Choroid plexus epithelial cell (primary cell): ENCODE results near the gene IGSF9B.

Experiments used
- DNase-seq: peaks from one replicate; pipeline ENCODE4 v3.0.0-alpha.2; 2010; ENCODE audit warnings: low read depth
- H3K4me3 ChIP-seq: 2 replicates; pipeline ENCODE4 v1.5.1; 2011; ENCODE audit warnings: low read depth, mild to moderate bottlenecking, control low read depth, low read length, moderate library complexity
- TF ChIP-seq, protein P1 (sequence below): conservative IDR thresholded peaks from 2 replicates; pipeline ENCODE4 v1.5.1; 2011; ENCODE audit warnings: low read depth, mild to moderate bottlenecking, control low read depth, inconsistent platforms, low read length, moderate library complexity

The IGSF9B gene

GRCh38 chr11:133950874-133951326 lies 5.9 kb downstream of the IGSF9B start:
- TF ChIP-seq, protein P1, sequence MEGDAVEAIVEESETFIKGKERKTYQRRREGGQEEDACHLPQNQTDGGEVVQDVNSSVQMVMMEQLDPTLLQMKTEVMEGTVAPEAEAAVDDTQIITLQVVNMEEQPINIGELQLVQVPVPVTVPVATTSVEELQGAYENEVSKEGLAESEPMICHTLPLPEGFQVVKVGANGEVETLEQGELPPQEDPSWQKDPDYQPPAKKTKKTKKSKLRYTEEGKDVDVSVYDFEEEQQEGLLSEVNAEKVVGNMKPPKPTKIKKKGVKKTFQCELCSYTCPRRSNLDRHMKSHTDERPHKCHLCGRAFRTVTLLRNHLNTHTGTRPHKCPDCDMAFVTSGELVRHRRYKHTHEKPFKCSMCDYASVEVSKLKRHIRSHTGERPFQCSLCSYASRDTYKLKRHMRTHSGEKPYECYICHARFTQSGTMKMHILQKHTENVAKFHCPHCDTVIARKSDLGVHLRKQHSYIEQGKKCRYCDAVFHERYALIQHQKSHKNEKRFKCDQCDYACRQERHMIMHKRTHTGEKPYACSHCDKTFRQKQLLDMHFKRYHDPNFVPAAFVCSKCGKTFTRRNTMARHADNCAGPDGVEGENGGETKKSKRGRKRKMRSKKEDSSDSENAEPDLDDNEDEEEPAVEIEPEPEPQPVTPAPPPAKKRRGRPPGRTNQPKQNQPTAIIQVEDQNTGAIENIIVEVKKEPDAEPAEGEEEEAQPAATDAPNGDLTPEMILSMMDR = no peak
- H3K4me3 ChIP-seq = no peak overlapping the region
- DNase-seq = no peak

GRCh38 chr11:133950421-133950820 lies 6.3 kb downstream of the IGSF9B start:
- H3K4me3 ChIP-seq = no peak overlapping the region
- DNase-seq = no peak
- TF ChIP-seq, protein P1 = no peak

- TF ChIP-seq, protein P1 = no peak
- no peak for DNase-seq
Measured at GRCh38 chr11:133949129-133949528, 7.6 kb downstream of the IGSF9B start.

DNA sequence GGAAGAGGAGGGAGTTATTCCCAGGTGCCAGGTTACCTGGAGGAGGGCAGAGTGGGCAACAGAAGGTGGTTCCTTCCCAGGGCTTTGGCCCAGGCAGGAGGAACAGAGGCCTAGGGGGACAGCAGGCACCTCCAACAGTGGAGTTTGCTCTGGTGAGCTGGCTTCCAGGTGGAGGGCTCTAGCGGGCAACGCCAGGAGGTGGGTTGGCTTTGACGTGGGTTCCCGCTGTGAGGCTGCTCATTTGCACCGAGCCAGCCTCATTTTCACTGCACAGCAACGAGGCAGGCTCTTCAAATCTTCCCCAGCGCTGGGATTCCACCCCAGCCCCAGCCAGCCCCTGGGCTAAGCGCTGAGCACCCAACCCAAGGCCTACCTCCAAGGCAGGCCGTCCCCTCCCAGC lies 8.1 kb downstream of the IGSF9B start:
- TF ChIP-seq, protein P1 = no peak
- DNase-seq = no peak
- no peak overlapping the region for H3K4me3 ChIP-seq

More at GRCh38 chr11:133949129-133949528, 7.6 kb downstream of the IGSF9B start:
- no peak overlapping the region for H3K4me3 ChIP-seq

- TF ChIP-seq, protein P1 = peak; percentile 26
- H3K4me3 ChIP-seq = no peak overlapping the region
- peak; percentile 39 for DNase-seq
Measured at GRCh38 chr11:133947321-133947756, 9.4 kb downstream of the IGSF9B start.

DNA sequence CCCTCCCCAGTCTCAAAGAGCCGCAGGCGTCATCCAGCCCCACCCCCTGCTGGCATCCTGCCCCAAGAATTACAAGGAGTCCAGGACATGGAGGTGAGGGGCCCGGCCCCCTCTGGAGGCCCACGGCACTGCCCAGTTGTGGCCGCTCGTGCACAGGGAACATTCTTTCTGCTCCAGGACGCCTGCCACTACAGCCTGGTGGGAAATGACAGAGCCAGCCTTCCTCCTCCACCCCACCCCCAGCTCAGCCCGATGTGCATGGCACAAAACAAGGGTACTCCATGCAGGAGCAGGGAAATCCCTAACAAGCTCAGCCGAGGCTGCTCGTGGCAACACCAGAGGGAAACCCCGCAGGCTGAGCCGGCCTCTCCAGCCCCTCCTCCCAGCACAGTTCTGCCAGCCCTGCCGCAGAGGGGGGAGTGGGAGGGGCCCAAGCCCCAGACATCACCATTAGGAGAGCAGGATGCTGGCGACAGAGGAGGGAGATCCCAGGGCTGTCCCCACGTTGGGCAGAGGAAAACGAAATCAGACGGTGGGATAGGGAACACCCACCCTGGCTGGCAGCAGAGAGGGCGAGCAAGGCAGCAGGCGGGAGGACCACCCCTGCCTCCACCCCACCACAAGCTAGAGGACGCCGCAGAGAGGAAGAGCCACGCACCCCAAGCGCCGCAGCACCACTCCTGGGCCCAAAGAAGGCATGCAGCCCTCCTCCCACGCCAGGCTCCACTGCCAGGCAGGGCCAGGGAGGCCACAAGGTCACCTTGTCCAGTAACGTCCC lies 10.0 kb downstream of the IGSF9B start:
- TF ChIP-seq, protein P1 = no peak
- no peak overlapping the region for H3K4me3 ChIP-seq
- no peak for DNase-seq

GRCh38 chr11:133946051-133946450 lies 10.7 kb downstream of the IGSF9B start:
- no peak for DNase-seq
- no peak overlapping the region for H3K4me3 ChIP-seq
- TF ChIP-seq, protein P1 = no peak
